GM13977 (cell line): Measurements from ENCODE around the gene SERPINB7.

Experiments used
- DNase-seq: peaks from one replicate; pipeline ENCODE4 v3.0.0; 2012; ENCODE audit warnings: low spot score
- in situ Hi-C: fragments of 300-500 bp; cut with MboI; formaldehyde crosslinking; loops from one replicate; pipeline ENCODE4 v1.12.0; 2022; ENCODE audit warnings: low sequenced_read_pairs, low pct_unique_long_range_greater_than_20kb, mixed read lengths, inconsistent platforms; ENCODE audit not compliant: unreplicated experiment
- TF ChIP-seq, protein P1 (sequence below): IDR thresholded peaks from 2 replicates; pipeline ENCODE4 v1.5.1; 2012; ENCODE audit warnings: mild to moderate bottlenecking, control low read depth; ENCODE audit not compliant: insufficient read depth; ENCODE audit errors: extremely low read depth, missing control alignments

Gene SERPINB7

GRCh38 chr18:63762518-63762917, 12.7 kb upstream of the SERPINB7 start:
- in situ Hi-C loops = no loop called here
- TF ChIP-seq, protein P1, sequence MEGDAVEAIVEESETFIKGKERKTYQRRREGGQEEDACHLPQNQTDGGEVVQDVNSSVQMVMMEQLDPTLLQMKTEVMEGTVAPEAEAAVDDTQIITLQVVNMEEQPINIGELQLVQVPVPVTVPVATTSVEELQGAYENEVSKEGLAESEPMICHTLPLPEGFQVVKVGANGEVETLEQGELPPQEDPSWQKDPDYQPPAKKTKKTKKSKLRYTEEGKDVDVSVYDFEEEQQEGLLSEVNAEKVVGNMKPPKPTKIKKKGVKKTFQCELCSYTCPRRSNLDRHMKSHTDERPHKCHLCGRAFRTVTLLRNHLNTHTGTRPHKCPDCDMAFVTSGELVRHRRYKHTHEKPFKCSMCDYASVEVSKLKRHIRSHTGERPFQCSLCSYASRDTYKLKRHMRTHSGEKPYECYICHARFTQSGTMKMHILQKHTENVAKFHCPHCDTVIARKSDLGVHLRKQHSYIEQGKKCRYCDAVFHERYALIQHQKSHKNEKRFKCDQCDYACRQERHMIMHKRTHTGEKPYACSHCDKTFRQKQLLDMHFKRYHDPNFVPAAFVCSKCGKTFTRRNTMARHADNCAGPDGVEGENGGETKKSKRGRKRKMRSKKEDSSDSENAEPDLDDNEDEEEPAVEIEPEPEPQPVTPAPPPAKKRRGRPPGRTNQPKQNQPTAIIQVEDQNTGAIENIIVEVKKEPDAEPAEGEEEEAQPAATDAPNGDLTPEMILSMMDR = no peak
- no peak for DNase-seq

DNA sequence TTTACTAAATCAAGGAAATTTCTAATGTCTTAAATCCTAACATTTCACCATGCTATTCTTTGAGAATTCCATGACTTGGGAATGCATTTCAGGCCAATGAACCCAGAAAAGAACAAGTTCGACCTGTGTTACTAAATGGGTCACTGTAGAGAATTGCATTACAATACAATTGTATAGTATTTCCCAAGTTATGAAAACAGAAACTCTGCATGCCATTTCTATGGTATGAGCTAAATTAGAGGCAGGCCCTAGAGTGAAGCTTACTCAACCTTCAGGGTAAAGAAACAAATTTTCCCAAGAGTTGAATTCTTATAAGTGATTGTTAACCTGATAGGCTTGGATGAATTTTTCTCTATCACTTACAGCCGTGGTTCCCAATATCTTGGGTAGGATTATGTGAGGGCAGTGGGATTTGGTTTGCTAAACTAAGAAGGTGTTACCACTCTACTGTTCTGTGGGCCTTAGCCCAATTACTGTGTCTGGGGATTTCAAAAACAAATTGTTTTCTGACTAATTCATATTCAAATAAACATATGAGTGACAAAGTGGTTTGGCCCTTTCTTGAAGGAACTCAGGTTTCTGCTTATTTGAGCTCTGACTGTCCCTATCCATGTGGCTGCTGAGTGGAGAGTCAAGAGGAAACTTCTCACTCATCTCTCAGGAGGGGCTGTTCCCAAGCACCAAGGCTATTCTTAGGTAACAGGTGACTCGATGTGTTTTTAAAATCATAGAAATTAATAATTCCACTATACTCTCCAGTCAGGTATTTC, 11.2 kb upstream of the SERPINB7 start:
- in situ Hi-C loops = no loop called here
- no peak for DNase-seq
- TF ChIP-seq, protein P1 = no peak

DNA sequence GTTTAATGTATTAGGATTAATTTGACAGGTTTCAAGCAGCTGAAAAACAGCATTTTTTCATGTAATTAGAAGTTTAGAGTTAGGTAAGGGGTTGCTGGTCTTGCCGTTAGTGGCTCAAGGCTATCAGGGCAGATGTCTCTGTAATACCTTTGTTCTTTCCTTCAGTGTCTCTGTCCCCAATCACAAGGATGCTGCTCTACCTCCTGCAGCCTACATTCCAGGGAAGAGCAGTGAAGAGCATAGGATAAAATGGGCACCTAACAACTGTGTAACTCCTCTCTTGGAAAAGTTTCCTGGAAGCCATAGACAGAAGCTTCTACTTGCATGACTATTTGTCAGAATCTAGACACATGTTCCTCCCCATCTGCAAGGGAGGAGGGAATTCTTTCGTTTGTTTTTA, 9.4 kb upstream of the SERPINB7 start:
- TF ChIP-seq, protein P1 = no peak
- in situ Hi-C loops = no loop called here
- no peak for DNase-seq

DNA sequence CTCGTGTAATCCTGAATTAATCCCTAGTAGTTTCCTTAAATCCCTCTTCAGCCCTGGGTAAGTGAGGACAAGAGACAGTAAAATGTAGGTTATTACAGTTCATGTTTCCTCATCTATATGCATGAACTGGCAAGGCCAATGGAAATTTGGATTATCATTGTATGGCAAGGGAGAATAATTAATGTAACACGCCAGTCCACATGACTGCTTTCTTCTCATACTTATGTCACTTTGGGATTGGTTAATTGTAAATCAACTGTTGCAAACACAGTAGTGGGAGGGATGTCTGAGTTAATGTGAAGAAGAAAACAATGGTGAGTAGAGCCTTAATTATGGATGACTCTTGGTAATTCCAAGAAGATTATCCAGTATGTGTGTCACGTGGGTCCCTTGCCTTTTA, 1.7 kb upstream of the SERPINB7 start:
- in situ Hi-C loops = no loop called here
- TF ChIP-seq, protein P1 = no peak
- no peak for DNase-seq

GRCh38 chr18:63774511-63774910, 707 bp upstream of the SERPINB7 start:
- TF ChIP-seq, protein P1 = no peak
- no peak for DNase-seq
- in situ Hi-C loops = no loop called here

DNA sequence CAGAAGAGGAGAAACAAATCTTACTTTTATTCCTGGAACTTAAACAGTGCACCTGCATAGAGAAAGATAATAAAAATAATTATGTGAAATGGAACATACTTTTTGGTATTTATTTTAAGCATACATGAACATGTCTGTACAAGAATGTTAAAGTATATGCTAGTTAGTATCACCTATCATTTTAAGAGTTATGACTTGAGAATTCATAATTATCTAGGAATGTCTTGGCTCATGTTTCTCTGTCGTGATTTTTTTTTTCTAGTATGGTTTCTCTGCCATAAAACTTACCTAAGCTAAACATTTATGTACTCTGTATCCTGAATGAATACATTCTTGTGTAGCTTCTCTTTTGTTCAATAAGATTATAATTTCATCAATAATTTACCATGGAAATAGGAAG, 4.2 kb downstream of the SERPINB7 start:
- TF ChIP-seq, protein P1 = no peak
- in situ Hi-C loops = no loop called here
- DNase-seq = no peak
